ENCODE data around the gene UNC79.

UNC79 gene

DNA sequence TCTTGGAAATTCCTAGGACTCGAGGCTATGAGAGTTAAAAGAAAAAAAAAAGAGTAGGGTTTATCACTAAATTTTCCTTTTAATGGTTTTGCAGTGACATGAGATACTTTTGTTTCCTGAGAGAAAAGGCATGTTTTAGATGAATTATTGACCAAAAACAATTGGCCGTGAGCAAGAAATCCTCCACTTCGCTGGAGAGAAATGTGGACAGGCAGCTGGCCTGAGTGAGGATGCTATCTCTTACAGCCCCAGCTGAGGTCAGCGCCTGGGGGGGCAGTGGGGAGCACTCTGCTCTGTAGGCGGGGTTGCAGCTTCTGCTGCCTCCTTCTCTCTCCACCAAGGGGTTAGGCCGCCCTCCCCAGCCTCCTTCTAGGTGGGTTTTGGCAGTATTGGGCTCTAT is 302.9 kb downstream of the UNC79 start:
- no peak for ATAC-seq (replicated peaks; ENCODE audit: extremely low read depth, poor library complexity, severe bottlenecking)
- Mint-ChIP-seq H3K27ac (ENCODE audit: low read depth) (no peak overlapping the region), H3K4me3 (no peak overlapping the region), H3K36me3 (ENCODE audit: insufficient read depth) (no peaks in the 10 kb centered on the region), H3K4me1 (no peaks in the 10 kb centered on the region), H3K27me3 (peaks cover 23% of the 10 kb centered on the region), H3K9me3 (no peaks in the 10 kb centered on the region)
- no peak for DNase-seq (ENCODE audit: low spot score in 2 of 2)

DNA sequence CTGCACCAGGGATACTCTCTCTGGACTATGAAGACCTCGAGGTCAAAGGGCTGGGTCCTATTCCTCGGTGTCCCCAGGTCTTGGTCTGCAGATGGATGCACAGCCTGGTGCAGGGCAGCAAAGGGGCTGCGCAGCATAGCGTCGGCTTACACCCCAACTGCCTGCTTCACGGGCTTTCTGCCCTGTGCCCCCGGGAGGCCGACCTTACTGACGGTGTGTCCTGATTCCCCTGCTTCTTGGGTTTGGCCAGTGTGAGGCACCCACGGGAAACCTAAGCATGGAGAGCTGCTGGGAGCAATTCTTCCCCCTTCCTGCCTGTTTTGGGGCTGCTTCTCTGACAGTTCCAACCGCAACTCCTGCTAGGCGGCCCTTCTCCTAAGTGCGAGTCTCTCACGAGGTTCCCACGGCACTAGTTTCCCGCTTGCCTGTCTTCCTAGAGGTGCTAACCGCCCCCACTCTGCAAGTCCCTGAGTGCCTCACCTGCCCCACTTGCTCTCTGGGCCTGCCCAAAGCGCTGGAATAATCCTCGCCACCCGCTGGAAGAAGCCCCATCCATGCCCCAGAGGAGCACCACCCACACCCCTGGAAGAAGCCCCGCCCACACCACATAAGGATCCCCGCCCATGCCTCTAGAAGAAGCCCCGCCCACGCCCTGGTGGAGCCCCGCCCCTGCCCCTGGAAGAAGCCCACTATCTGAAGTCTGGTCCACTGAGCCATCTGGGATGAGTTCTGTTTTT is 303.5 kb downstream of the UNC79 start:
- no peak for DNase-seq (ENCODE audit: low spot score in 2 of 2)
- peaks cover 29% of the 10 kb centered on the region for H3K27me3 Mint-ChIP-seq
- no peak for ATAC-seq (replicated peaks; ENCODE audit: extremely low read depth, poor library complexity, severe bottlenecking)
- no peaks in the 10 kb centered on the region for H3K9me3 Mint-ChIP-seq
- H3K4me3 Mint-ChIP-seq, result no peak overlapping the region
- no peaks in the 10 kb centered on the region for H3K4me1 Mint-ChIP-seq
- H3K36me3 Mint-ChIP-seq (ENCODE audit: insufficient read depth), result no peaks in the 10 kb centered on the region
- H3K27ac Mint-ChIP-seq (ENCODE audit: low read depth), result no peak overlapping the region

DNA sequence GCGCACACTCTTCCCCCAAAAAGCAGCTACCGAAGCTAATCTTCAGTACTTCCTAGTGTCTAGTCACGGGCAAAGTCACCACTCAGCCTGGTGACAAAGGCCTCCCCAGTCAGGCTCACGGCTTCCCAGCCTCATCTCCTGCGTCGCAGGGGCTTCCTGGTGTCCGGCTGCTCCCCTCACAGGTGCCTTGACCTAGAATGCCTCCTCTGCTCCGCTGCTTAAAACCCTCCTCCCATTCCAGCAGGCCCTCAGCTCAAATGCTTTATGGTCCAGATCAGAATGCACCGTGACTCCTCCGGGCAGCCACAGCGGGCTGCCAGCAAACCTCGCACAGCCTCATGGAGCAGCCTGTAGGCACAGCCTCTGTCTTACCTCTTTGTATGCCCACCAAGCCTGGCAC is 304.5 kb downstream of the UNC79 start:
- Mint-ChIP-seq H3K4me3 (no peak overlapping the region), H3K27ac (ENCODE audit: low read depth) (no peak overlapping the region), H3K9me3 (no peaks in the 10 kb centered on the region), H3K36me3 (ENCODE audit: insufficient read depth) (no peaks in the 10 kb centered on the region), H3K4me1 (no peaks in the 10 kb centered on the region), H3K27me3 (peaks cover 34% of the 10 kb centered on the region)
- ATAC-seq (replicated peaks; ENCODE audit: extremely low read depth, poor library complexity, severe bottlenecking), result no peak
- no peak for DNase-seq (ENCODE audit: low spot score in 2 of 2)

DNA sequence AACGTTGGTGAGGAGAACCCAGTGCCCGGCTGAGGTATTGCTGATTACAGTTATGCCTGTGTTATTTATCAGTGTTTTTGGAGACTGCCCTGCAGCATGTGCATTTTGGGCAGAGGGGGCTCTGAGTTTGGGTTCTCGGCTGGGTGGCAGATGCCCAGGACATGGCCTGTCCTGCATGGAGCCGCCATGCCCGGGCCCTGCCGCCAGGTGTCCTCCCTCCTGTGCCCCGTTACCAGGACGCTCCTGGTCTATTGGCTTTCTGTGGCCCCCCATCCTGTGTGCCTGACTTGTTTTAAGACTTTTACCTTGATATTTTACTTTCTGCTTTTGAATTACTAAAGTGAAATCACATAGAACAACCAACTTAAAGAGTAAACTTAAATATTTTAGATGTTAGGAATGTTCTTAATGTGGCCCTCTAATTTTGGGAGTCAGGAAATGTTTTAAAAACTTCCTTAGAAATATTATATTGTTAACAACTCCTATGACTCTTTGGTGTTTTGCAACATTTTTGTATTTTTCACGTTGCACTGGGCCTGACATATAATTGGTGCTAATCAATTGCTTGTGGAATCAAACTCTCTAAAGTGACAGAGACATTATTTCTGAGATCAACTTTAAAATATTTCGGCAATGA is 305.8 kb downstream of the UNC79 start:
- ATAC-seq (replicated peaks; ENCODE audit: extremely low read depth, poor library complexity, severe bottlenecking) (no peak), DNase-seq (ENCODE audit: low spot score in 2 of 2) (no peak)
- Mint-ChIP-seq H3K4me1 (no peaks in the 10 kb centered on the region), H3K27me3 (peaks cover 46% of the 10 kb centered on the region), H3K27ac (ENCODE audit: low read depth) (no peak overlapping the region), H3K9me3 (no peaks in the 10 kb centered on the region), H3K4me3 (no peak overlapping the region), H3K36me3 (ENCODE audit: insufficient read depth) (no peaks in the 10 kb centered on the region)

DNA sequence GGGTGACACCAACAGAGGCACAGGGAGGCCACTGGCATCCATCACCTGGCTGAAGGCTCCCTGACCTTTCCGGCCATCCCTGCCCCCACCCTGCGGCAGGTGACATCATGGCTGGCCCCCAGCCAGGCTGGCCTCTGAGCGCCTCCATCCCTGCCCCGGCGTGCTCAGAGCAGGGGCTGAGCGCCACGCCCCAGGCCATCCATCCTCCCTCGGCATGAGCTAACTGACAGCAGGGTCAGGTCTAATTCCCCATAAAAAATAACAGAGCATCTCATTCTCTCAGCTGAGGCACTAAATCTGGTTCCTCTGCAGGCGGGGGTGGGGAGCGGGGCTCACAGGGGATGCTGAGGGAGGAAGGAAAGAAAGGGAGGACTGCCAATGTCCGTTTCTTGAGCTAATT is 306.9 kb downstream of the UNC79 start:
- Mint-ChIP-seq H3K27me3 (peaks cover 57% of the 10 kb centered on the region), H3K27ac (ENCODE audit: low read depth) (no peak overlapping the region), H3K4me1 (no peaks in the 10 kb centered on the region), H3K9me3 (no peaks in the 10 kb centered on the region), H3K36me3 (ENCODE audit: insufficient read depth) (no peaks in the 10 kb centered on the region), H3K4me3 (no peak overlapping the region)
- DNase-seq (ENCODE audit: low spot score in 2 of 2), result no peak
- ATAC-seq (replicated peaks; ENCODE audit: extremely low read depth, poor library complexity, severe bottlenecking), result no peak

DNA sequence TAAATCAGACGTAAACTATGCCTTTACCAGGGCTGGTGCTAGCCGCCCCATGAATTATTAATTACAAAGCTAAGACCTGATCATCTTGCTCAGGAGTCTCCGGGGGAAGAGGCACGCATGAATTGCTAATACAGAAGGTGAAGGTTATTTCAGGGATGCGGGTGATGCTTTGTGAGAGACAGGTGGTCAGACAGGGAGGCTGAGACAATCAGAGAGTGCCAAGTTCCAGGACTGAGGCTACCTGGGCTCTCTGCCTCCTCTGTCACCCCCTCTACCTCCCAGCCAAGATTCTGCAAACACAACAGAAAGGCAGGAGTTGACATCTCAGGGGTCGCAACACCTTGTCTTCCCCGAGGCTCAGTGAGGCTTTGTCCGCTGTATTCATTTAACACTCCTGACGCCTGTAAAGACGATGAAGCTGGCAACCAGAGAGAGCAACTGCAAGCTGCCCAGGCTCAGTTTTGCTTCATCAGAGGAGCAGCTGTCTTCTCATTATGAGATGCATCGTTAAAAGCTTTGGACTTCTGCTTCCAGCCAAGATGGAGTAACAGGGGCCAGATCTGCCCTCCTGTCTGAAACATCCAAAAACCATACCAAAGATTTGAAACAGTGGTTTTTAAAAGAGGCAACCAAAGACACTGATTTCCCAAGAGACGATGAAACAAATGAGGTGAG is 311.0 kb downstream of the UNC79 start:
- no peaks in the 10 kb centered on the region for H3K4me1 Mint-ChIP-seq
- DNase-seq (ENCODE audit: low spot score in 2 of 2), result no peak
- ATAC-seq (replicated peaks; ENCODE audit: extremely low read depth, poor library complexity, severe bottlenecking), result no peak
- H3K4me3 Mint-ChIP-seq, result no peak overlapping the region
- H3K27ac Mint-ChIP-seq (ENCODE audit: low read depth), result no peak overlapping the region
- H3K9me3 Mint-ChIP-seq, result no peaks in the 10 kb centered on the region
- H3K27me3 Mint-ChIP-seq, result peaks cover 55% of the 10 kb centered on the region
- no peaks in the 10 kb centered on the region for H3K36me3 Mint-ChIP-seq (ENCODE audit: insufficient read depth)

DNA sequence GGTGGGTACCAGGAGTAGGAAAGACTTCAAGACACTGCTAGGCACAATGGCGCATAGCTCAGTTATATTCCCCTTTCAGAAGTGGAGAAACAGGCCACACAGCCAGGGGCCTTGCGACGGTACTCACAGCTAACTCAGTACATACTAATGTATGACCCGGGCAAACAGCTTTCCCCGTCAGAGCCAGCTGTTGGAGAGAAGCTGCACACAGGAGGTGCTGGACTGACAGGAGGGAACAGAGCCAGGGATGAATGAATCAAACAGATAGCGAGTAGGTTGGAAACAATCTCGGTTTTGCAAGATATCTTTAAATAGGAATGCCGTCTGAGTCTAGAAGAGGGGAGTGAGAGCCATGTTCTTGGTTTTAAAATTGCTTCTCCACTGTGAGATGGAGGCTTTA is 312.0 kb downstream of the UNC79 start:
- no peak overlapping the region for H3K27ac Mint-ChIP-seq (ENCODE audit: low read depth)
- H3K36me3 Mint-ChIP-seq (ENCODE audit: insufficient read depth), result no peaks in the 10 kb centered on the region
- no peak for DNase-seq (ENCODE audit: low spot score in 2 of 2)
- H3K4me3 Mint-ChIP-seq, result no peak overlapping the region
- no peaks in the 10 kb centered on the region for H3K4me1 Mint-ChIP-seq
- H3K9me3 Mint-ChIP-seq, result no peaks in the 10 kb centered on the region
- ATAC-seq (replicated peaks; ENCODE audit: extremely low read depth, poor library complexity, severe bottlenecking), result no peak
- peaks cover 44% of the 10 kb centered on the region for H3K27me3 Mint-ChIP-seq

DNA sequence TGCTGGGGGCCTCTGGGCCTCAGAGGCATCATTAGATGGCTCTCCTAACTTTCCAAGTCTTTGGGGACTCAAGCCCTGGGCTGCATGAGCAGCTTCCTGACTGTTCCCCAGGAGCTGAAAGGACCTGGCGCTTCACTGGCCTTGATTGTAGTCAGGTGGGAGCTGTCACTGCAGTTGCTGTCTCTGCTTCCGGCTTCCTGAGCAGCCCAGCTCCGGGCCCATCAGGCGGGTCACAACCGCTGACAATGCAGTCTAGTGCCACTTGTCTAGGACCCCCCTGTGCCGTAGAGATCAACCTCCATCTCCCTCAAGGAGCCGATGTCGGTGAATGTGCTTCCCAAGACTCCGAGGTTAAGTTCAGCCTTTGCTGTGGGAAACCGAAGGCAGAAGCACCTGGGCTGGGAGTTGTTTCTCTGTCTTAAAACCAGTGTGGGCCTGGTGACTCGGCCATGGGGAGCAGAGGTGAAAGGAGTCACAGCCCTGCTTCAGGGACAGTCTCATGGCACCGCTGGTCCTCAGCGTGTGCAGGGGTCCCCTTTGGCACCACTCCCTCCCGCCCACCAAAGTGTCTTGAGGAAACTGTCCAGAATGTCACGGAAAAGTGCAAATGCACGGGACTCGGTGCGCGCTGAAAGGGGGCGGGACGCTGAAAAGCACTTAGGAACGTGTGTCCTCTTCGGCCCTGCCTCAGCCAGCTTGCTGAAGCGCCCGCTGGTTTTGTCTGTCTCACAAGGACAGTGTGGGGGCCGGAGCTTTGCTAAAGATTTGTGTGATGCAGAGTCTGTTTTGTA is 312.7 kb downstream of the UNC79 start:
- H3K36me3 Mint-ChIP-seq (ENCODE audit: insufficient read depth), result no peaks in the 10 kb centered on the region
- peaks cover 37% of the 10 kb centered on the region for H3K27me3 Mint-ChIP-seq
- H3K27ac Mint-ChIP-seq (ENCODE audit: low read depth), result no peak overlapping the region
- DNase-seq (ENCODE audit: low spot score in 2 of 2) (no peak), ATAC-seq (replicated peaks; ENCODE audit: extremely low read depth, poor library complexity, severe bottlenecking) (no peak)
- no peaks in the 10 kb centered on the region for H3K4me1 Mint-ChIP-seq
- H3K4me3 Mint-ChIP-seq, result no peak overlapping the region
- H3K9me3 Mint-ChIP-seq, result no peaks in the 10 kb centered on the region

DNA sequence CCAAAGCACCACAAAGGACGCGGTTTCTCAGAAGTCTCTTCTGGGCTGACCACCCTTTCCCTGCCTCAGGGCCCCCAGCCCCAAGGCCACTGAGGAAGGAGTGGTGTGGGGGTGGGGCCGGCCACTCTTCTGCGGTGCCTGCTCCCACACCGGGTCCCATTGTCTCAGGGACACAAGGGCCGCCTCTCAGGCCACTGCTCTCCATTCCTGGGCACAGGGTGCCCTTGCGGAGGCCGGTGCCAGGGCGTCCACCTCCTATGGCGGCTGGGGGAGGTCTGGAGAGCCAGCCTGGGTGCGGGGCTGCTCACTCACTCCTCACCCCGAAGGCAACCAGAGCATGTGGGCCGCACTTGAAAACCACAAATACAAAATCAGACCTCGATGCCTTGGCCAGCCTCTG is 313.4 kb downstream of the UNC79 start:
- H3K27me3 Mint-ChIP-seq, result peaks cover 30% of the 10 kb centered on the region
- no peak for ATAC-seq (replicated peaks; ENCODE audit: extremely low read depth, poor library complexity, severe bottlenecking)

DNA sequence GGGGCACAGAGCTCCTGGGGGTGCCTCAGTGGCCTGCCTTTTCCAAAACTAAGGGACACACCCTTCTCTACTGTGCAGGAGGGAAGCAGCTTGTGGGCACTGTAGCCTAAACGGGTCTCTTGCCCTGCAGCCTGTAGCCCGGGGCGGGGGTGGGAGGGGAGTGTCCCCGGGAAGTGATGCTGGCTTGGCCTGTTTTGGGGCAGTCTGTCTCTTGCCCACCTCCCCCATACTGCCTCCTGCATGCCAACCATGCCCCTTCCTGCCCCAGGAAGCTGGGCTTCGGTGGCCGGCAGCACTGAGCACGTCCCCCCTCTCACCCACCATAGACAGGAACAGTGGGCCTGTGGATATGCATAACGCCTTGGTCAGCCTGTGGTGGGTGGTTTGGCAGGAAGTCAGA is 314.1 kb downstream of the UNC79 start:
- DNase-seq (ENCODE audit: low spot score in 2 of 2) (no peak), ATAC-seq (replicated peaks; ENCODE audit: extremely low read depth, poor library complexity, severe bottlenecking) (no peak)
- no peaks in the 10 kb centered on the region for H3K4me1 Mint-ChIP-seq
- H3K36me3 Mint-ChIP-seq (ENCODE audit: insufficient read depth), result no peaks in the 10 kb centered on the region
- no peak overlapping the region for H3K27ac Mint-ChIP-seq (ENCODE audit: low read depth)
- H3K4me3 Mint-ChIP-seq, result no peak overlapping the region
- H3K27me3 Mint-ChIP-seq, result peaks cover 24% of the 10 kb centered on the region
- H3K9me3 Mint-ChIP-seq, result no peaks in the 10 kb centered on the region

More for the DNA sequence above, 313.4 kb downstream of the UNC79 start:
- Mint-ChIP-seq H3K27ac (ENCODE audit: low read depth) (no peak overlapping the region), H3K36me3 (ENCODE audit: insufficient read depth) (no peaks in the 10 kb centered on the region), H3K4me3 (no peak overlapping the region), H3K4me1 (no peaks in the 10 kb centered on the region), H3K9me3 (no peaks in the 10 kb centered on the region)
- no peak for DNase-seq (ENCODE audit: low spot score in 2 of 2)

DNA sequence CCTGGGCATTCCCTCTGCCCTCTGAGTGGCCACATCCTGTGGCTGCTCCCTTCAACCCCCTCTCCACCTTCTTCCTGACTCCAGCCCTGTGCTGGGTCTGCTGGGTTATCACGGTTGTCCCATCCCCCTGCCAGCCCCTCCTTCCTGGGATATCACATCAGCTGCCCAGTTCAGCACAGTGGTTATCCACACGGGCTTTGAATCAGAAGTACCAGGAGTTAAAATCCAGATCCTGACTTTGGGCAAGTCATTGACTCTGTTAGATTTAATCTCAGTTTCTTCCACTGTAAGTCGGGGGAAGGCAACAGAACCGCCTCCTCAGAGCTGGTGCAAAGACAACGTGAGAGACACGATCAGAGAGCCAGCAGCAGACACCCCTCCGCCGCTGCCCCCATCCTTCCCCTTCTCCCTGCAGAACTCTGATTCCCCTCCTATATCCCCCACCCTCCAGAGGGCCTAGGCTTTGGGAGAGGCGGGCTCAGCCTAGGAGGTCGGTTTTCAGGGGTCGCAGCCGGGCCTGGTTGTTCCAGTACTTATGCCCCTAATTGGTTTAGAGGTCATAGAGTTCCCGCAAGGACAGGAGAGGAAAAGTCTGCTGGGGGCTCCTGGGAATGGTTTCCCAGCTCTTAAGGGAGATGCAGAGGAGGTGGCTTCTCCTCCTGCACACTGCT is 315.0 kb downstream of the UNC79 start:
- no peaks in the 10 kb centered on the region for H3K36me3 Mint-ChIP-seq (ENCODE audit: insufficient read depth)
- H3K4me1 Mint-ChIP-seq, result no peaks in the 10 kb centered on the region
- H3K4me3 Mint-ChIP-seq, result no peak overlapping the region
- DNase-seq (ENCODE audit: low spot score in 2 of 2), result no peak
- no peak for ATAC-seq (replicated peaks; ENCODE audit: extremely low read depth, poor library complexity, severe bottlenecking)
- peaks cover 20% of the 10 kb centered on the region for H3K27me3 Mint-ChIP-seq
- no peaks in the 10 kb centered on the region for H3K9me3 Mint-ChIP-seq
- no peak overlapping the region for H3K27ac Mint-ChIP-seq (ENCODE audit: low read depth)

DNA sequence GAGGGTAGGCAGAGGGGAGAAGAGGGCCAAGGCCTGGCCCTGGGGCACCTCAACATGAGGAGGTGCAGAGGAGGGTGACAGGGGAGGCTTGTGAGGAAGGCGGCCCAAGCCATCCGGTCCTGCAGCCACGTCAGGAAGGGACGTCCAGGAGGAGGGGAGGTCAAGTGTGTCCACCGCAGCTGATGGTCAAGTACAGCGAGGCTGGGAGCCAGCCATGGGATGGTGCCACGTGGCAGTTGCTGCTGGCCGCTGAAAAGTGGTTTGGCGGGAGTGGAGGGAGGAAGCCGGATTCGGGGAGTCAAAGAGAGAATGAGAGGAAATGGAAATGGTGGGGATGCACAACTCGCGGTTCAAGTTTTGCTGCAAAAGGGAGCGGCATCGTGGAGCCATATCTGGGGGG is 316.4 kb downstream of the UNC79 start:
- Mint-ChIP-seq H3K4me1 (no peaks in the 10 kb centered on the region), H3K4me3 (no peak overlapping the region), H3K27me3 (peaks cover 7% of the 10 kb centered on the region), H3K9me3 (no peaks in the 10 kb centered on the region), H3K36me3 (ENCODE audit: insufficient read depth) (no peaks in the 10 kb centered on the region), H3K27ac (ENCODE audit: low read depth) (no peak overlapping the region)
- DNase-seq (ENCODE audit: low spot score in 2 of 2), result no peak
- ATAC-seq (replicated peaks; ENCODE audit: extremely low read depth, poor library complexity, severe bottlenecking), result no peak
